ENCODE measurements around the gene C14orf93.
"Not testable (repeated sequence)": the region's sequence is repeated elsewhere in the genome, so short reads cannot be mapped to it uniquely, and the experiment has no call there.

Gene C14orf93

GRCh38 chr14:23018107-23018506 is 8.2 kb upstream of the C14orf93 start:
- no peak for DNase-seq (ENCODE audit: low read depth)
- no peak overlapping the region for H3K4me3 ChIP-seq (ENCODE audit: low read depth, low read length)
- TF ChIP-seq CTCF (IDR thresholded peaks at IDR 0.05; ENCODE audit: low read depth, low read length, missing control alignments) = no peak

GRCh38 chr14:23017091-23017490 is 7.1 kb upstream of the C14orf93 start:
- DNase-seq (ENCODE audit: low read depth) = no peak
- no peak for TF ChIP-seq CTCF (IDR thresholded peaks at IDR 0.05; ENCODE audit: low read depth, low read length, missing control alignments)
- no peak overlapping the region for H3K4me3 ChIP-seq (ENCODE audit: low read depth, low read length)

GRCh38 chr14:23015618-23016017 is 5.7 kb upstream of the C14orf93 start:
- no peak for DNase-seq (ENCODE audit: low read depth)
- no peak overlapping the region for H3K4me3 ChIP-seq (ENCODE audit: low read depth, low read length)
- no peak for TF ChIP-seq CTCF (IDR thresholded peaks at IDR 0.05; ENCODE audit: low read depth, low read length, missing control alignments)

- DNase-seq (ENCODE audit: low read depth); H3K4me3 ChIP-seq (ENCODE audit: low read depth, low read length): not testable (repeated sequence)
Observed at GRCh38 chr14:23013749-23014054, 3.8 kb upstream of the C14orf93 start.

- no peak for TF ChIP-seq CTCF (IDR thresholded peaks at IDR 0.05; ENCODE audit: low read depth, low read length, missing control alignments)
- H3K4me3 ChIP-seq (ENCODE audit: low read depth, low read length) = no peak overlapping the region
- DNase-seq (ENCODE audit: low read depth) = no peak
Observed at GRCh38 chr14:23013054-23013748, 3.3 kb upstream of the C14orf93 start.

GRCh38 chr14:23009483-23009938 is 432 bp downstream of the C14orf93 start:
- DNase-seq (ENCODE audit: low read depth) = no peak
- TF ChIP-seq CTCF (IDR thresholded peaks at IDR 0.05; ENCODE audit: low read depth, low read length, missing control alignments) = no peak
- peak overlapping the region; percentile 68 for H3K4me3 ChIP-seq (ENCODE audit: low read depth, low read length)

GRCh38 chr14:23008831-23009230 is 1.1 kb downstream of the C14orf93 start:
- DNase-seq (ENCODE audit: low read depth) = no peak
- peak overlapping the region; percentile 68; the same call in 1 of the 2 replicates for H3K4me3 ChIP-seq (ENCODE audit: low read depth, low read length)
- TF ChIP-seq CTCF (IDR thresholded peaks at IDR 0.05; ENCODE audit: low read depth, low read length, missing control alignments) = no peak

Data from GM12864 (cell line).